ENCODE data around the gene HPGD. TPM values are rescaled to one million over a fixed set of nuclear protein-coding genes. Genes with fewer than 3 reads are reported as not detected.

Gene HPGD
- total RNA-seq, 1 donor: under 0.01 TPM

DNA sequence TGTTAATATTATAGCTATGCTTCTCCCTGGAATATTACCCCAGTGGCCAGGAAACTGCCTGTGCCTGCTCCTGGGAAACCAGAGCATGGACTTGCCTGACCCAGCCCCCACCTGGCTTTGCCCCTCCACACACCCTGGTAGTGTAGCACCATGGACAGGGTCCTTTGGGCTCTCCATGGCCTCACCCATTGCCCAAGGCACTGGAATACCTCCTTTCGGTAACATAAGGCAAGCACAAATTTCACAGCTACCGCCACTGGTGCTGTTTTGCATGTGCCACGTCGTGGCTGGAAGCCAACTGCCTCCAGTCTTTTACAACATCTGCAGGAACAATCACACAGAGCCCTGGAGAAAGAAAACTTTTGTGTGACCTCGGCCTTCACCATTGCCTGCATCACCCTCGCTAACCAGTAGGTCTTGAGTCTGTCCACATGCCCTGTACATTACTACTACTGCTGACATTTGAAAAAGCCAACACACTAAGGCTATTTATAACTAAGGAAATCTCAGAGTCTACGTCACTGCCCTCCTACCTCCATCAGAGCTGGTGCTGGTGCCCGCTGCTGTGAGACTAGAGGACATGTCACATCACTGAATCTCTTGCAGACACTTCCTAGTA lies 47.7 kb downstream of the HPGD start:
- no peak overlapping the region for H3K4me2 ChIP-seq (ENCODE audit: insufficient read depth, low read length)
- no peak for DNase-seq (ENCODE audit: insufficient read length, low spot score, missing footprints)
- no peaks in the 10 kb centered on the region for H3K27me3 ChIP-seq (ENCODE audit: insufficient read depth, low read length)
- TF ChIP-seq, protein P1, sequence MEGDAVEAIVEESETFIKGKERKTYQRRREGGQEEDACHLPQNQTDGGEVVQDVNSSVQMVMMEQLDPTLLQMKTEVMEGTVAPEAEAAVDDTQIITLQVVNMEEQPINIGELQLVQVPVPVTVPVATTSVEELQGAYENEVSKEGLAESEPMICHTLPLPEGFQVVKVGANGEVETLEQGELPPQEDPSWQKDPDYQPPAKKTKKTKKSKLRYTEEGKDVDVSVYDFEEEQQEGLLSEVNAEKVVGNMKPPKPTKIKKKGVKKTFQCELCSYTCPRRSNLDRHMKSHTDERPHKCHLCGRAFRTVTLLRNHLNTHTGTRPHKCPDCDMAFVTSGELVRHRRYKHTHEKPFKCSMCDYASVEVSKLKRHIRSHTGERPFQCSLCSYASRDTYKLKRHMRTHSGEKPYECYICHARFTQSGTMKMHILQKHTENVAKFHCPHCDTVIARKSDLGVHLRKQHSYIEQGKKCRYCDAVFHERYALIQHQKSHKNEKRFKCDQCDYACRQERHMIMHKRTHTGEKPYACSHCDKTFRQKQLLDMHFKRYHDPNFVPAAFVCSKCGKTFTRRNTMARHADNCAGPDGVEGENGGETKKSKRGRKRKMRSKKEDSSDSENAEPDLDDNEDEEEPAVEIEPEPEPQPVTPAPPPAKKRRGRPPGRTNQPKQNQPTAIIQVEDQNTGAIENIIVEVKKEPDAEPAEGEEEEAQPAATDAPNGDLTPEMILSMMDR (IDR thresholded peaks at IDR 0.05; ENCODE audit: extremely low read depth, low read depth, low read length): no peak
- H3K9me3 ChIP-seq (ENCODE audit: low read depth, low read length): no peaks in the 10 kb centered on the region
- no peak overlapping the region for H3K27ac ChIP-seq (ENCODE audit: low read depth, low read length)
- no peaks in the 10 kb centered on the region for H3K79me2 ChIP-seq (ENCODE audit: insufficient read depth, low read length)
- H3K36me3 ChIP-seq (ENCODE audit: insufficient read depth, low read length): no peaks in the 10 kb centered on the region
- no peak overlapping the region for H2AFZ ChIP-seq (ENCODE audit: low read length)
- H4K20me1 ChIP-seq (ENCODE audit: insufficient read depth, low read length): no peaks in the 10 kb centered on the region
- no peak overlapping the region for H3K4me3 ChIP-seq (ENCODE audit: insufficient read depth, low read length)
- no peaks in the 10 kb centered on the region for H3K4me1 ChIP-seq (ENCODE audit: insufficient read depth, low read length)

DNA sequence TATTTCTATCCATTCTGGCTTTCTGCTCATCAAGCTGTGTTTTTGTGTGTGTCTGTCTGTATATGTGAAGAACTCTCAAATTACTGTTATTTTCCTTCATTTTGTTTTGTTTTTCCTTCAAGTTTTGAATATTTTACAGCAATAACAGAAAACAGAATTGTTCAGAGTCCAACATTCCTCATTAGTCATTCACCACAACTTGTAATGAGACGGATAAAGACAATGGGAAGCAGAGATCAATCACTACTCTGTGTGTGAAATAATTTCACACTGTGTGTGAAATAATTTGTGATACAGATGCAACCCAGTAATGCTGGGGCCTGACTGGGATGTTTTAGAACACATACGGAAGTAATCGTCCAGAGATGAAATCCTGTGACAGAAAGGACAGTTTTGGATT lies 55.2 kb downstream of the HPGD start:
- Histone ChIP-seq H3K4me1 (ENCODE audit: insufficient read depth, low read length) (no peaks in the 10 kb centered on the region), H3K27me3 (ENCODE audit: insufficient read depth, low read length) (no peaks in the 10 kb centered on the region), H3K4me2 (ENCODE audit: insufficient read depth, low read length) (no peak overlapping the region), H3K4me3 (ENCODE audit: insufficient read depth, low read length) (no peak overlapping the region), H3K79me2 (ENCODE audit: insufficient read depth, low read length) (no peaks in the 10 kb centered on the region), H3K36me3 (ENCODE audit: insufficient read depth, low read length) (no peaks in the 10 kb centered on the region), H3K9me3 (ENCODE audit: low read depth, low read length) (no peaks in the 10 kb centered on the region), H4K20me1 (ENCODE audit: insufficient read depth, low read length) (no peaks in the 10 kb centered on the region), H3K27ac (ENCODE audit: low read depth, low read length) (no peak overlapping the region), H2AFZ (ENCODE audit: low read length) (no peak overlapping the region)
- TF ChIP-seq, protein P1 (IDR thresholded peaks at IDR 0.05; ENCODE audit: extremely low read depth, low read depth, low read length): no peak
- DNase-seq (ENCODE audit: insufficient read length, low spot score, missing footprints): no peak

DNA sequence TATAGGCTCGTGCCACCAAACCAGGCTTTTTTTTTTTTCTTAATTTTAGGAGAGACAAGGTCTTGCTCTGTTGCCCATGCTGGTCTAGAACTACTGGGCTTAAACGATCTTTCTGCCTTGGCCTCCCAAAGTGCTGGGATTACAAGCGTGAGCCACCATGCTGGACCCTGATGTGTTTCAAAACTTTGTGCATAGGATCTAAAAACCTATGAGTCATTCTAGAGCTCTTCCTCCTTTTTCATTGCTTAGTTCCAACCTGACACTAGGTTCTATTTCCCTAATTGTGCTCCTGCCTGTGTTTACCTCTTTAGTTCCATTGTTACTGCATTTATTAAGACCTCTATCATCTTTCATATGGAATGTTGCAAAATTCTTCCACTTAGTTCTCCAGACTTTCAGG lies 57.3 kb downstream of the HPGD start:
- no peaks in the 10 kb centered on the region for H3K27me3 ChIP-seq (ENCODE audit: insufficient read depth, low read length)
- DNase-seq (ENCODE audit: insufficient read length, low spot score, missing footprints): no peak
- H3K27ac ChIP-seq (ENCODE audit: low read depth, low read length): no peak overlapping the region
- no peaks in the 10 kb centered on the region for H3K4me1 ChIP-seq (ENCODE audit: insufficient read depth, low read length)
- H3K79me2 ChIP-seq (ENCODE audit: insufficient read depth, low read length): no peaks in the 10 kb centered on the region
- no peaks in the 10 kb centered on the region for H4K20me1 ChIP-seq (ENCODE audit: insufficient read depth, low read length)
- H3K4me3 ChIP-seq (ENCODE audit: insufficient read depth, low read length): no peak overlapping the region
- no peaks in the 10 kb centered on the region for H3K9me3 ChIP-seq (ENCODE audit: low read depth, low read length)
- no peak overlapping the region for H2AFZ ChIP-seq (ENCODE audit: low read length)
- H3K4me2 ChIP-seq (ENCODE audit: insufficient read depth, low read length): no peak overlapping the region
- no peaks in the 10 kb centered on the region for H3K36me3 ChIP-seq (ENCODE audit: insufficient read depth, low read length)
- TF ChIP-seq, protein P1 (IDR thresholded peaks at IDR 0.05; ENCODE audit: extremely low read depth, low read depth, low read length): no peak

DNA sequence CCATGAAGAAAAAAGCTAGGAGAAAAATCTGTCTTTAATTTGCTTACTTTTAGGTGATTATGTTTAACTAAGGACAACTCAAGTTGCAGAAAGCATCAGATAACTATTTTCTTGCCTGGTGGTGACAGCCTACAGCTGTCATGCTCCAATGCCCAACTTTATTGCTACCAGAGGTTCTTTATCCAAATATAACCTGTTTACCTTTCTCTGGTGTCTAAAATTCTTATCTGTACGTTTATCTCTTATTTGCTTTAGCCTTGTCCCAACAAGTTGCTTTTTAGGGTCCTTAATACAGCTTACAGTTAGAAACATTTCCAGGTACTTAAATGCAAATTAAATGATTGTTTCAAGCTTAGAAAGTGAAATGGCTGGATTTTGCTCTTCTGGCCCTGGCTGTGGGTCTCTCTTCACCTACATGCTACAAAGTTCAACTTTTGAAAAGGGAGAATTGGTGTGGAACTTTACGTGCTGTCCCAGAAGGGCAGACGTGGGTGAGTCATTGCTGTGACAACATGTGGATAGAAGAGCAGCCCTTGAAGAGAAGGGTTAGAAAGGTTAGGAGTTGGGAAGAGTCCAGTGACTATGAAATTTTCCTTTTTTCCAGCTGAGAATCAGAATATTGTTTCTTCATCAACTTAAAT lies 60.7 kb downstream of the HPGD start:
- Histone ChIP-seq H4K20me1 (ENCODE audit: insufficient read depth, low read length) (no peaks in the 10 kb centered on the region), H3K36me3 (ENCODE audit: insufficient read depth, low read length) (no peaks in the 10 kb centered on the region), H3K79me2 (ENCODE audit: insufficient read depth, low read length) (no peaks in the 10 kb centered on the region), H3K9me3 (ENCODE audit: low read depth, low read length) (no peaks in the 10 kb centered on the region), H3K27me3 (ENCODE audit: insufficient read depth, low read length) (no peaks in the 10 kb centered on the region), H3K4me1 (ENCODE audit: insufficient read depth, low read length) (no peaks in the 10 kb centered on the region), H3K4me3 (ENCODE audit: insufficient read depth, low read length) (no peak overlapping the region), H3K4me2 (ENCODE audit: insufficient read depth, low read length) (no peak overlapping the region), H3K27ac (ENCODE audit: low read depth, low read length) (no peak overlapping the region), H2AFZ (ENCODE audit: low read length) (no peak overlapping the region)
- TF ChIP-seq, protein P1 (IDR thresholded peaks at IDR 0.05; ENCODE audit: extremely low read depth, low read depth, low read length): no peak
- DNase-seq (ENCODE audit: insufficient read length, low spot score, missing footprints): no peak
